ENCODE results near the gene ARHGEF28.

Gene ARHGEF28

GRCh38 chr5:73663161-73663859 is 37.3 kb downstream of the ARHGEF28 start:
- DNase-seq = no peak

DNA sequence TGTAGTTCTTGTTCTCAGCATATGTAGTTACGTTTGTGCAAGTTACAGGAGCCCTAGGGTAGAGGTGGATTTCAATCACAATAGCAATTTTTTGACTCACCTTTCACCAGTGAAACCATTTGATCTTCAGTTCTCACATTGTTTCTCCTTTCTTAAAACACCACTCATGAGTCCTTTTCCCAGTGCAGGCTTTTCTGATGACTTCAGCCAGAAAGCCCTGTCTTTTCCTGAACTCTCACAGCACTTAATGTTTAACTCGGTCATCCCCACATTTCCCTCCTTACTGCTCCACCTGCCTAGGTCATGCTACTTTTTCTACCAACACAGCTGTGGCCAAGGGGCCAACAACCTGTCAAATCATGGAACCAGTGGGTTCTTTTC is 37.9 kb downstream of the ARHGEF28 start:
- no peak for DNase-seq

GRCh38 chr5:73664796-73665195 is 38.8 kb downstream of the ARHGEF28 start:
- DNase-seq = no peak

- DNase-seq = no peak
These were observed 40.9 kb downstream of the ARHGEF28 start for GRCh38 chr5:73666891-73667290.

GRCh38 chr5:73668017-73668416 is 42.0 kb downstream of the ARHGEF28 start:
- DNase-seq = no peak

GRCh38 chr5:73668486-73669111 is 42.6 kb downstream of the ARHGEF28 start:
- DNase-seq = no peak

- no peak for DNase-seq
These were observed 44.7 kb downstream of the ARHGEF28 start for GRCh38 chr5:73670731-73671130.

DNA sequence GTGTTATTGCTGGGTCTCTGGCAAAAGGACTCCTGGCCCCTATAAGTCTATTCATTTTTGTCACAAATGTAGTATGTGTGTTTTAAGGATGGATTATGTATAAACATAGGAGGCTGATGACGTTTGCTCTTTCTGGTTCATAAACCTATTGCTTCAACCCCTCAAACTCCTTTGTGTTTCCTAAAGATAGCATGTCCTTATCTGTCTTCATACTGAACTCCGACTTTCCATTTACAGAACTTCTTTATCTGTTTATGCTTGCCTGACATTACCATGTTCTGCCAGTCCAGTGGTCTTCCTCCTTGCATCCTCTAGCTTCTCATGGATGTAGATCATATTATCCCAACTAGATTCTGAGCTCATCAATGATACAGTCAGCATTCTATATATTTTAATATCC is 46.1 kb downstream of the ARHGEF28 start:
- DNase-seq = no peak

DNA sequence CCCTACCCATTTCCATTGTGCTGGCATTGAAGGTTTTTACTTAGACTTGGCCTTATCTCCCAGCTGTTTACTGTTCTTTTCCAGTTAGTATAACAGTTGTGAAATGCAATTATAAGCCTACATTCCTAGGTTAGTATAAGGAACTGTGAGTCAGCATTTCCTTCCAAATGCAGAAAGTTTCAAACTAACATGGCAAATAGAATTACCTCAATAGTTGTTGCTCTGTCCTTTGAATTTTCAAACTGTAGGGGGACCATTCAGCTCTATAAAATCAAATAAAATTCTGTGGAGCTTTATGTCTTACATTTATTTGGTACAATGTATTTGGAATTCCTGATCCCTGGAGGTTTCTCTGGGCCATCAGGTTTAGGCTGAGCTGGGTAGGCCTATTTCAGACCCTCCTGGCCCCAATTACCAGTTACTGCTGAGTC is 47.2 kb downstream of the ARHGEF28 start:
- DNase-seq = no peak

DNA sequence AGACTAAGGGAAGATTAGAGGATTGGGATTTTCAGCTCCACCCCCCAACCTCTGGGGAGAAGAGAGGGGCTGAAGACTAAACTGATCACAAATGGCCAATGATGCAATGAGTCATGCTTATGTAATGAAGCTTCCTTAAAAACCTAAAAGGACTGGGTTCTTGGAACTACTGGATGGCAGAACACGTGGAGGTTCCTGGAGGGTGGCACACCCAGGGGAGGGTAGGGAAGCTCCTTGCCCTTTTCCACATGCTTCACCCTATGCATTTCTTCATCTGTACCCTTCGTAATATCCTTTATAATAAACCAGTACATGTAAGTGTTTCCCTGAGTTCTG is 48.6 kb downstream of the ARHGEF28 start:
- DNase-seq = no peak

GRCh38 chr5:73678322-73678740 is 52.3 kb downstream of the ARHGEF28 start:
- no peak for DNase-seq

GRCh38 chr5:73678807-73679206 is 52.8 kb downstream of the ARHGEF28 start:
- no peak for DNase-seq

DNA sequence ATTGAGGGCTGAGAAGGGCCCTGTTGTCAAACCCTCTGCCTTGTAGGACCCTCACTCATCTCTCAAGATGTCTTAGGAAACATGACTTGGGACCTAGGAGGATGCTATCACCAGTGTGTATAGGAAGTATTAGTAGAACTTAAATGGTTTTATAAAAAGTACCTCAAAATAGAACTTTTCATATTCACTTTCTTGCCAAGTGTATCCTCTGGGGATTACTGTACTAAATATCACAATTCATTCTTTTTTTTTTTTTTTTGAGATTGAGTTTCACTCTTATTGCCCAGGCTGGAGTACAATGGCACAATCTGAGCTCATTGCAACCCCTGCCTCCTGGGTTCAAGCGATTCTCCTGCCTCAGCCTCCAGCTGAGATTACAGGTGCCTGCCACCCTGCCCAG is 56.2 kb downstream of the ARHGEF28 start:
- no peak for DNase-seq

GRCh38 chr5:73684691-73685090 is 58.7 kb downstream of the ARHGEF28 start:
- no peak for DNase-seq

- DNase-seq = no peak
These were observed 60.9 kb downstream of the ARHGEF28 start for GRCh38 chr5:73686912-73687311.

DNA sequence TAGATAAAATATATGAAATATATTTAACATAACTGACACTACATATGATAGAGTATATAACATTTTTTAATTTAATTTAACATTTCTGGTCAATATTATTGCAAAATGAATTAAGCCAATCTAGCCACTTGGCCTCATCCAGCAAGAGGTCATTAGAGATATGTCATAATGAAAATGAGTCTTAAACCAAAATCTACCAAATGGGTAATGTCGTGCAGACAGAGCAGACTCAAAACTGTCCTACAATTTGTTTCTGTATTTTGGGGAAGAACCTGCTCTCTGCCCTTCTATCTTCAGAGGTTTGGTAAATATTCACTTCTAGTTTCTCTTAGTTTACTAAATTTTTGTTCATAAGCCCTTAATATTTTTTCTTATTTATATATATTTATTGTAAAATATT is 61.4 kb downstream of the ARHGEF28 start:
- no peak for DNase-seq

GRCh38 chr5:73690015-73690414 is 64.0 kb downstream of the ARHGEF28 start:
- no peak for DNase-seq

DNA sequence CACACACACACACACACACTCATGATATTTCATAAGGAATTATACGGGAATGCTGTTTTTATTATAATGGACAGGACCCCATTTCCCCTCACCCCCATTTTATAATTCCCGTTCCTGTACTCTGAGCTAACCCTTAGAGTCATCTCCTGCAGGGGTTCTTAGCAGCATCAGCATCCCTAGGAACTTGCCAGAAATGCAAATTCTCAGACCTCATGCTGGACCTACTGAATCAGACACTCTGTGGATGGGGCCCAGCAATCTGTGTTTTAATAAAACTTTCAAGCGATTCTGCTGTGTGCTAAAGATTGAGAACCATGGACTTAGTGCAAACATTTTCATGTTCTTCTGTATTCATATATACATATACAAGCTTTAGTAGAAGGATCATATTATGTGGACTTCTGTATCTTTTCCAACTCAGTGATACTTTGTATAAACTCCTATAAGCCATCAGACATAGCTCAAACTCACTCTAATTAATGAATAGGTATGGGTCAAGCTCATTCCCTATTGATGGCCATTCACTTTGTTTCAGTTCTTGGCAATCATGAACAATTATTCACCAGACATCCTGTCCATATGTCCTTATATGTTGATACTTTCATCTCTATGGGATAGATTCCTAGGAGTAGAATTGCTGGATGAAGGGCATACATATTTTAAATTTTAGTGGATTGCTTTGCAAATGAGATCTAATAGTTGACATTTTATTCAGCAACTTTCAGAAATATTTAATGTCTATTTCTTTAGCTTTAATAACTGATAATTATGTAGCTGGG is 65.5 kb downstream of the ARHGEF28 start:
- no peak for DNase-seq

GRCh38 chr5:73692166-73692640 is 66.2 kb downstream of the ARHGEF28 start:
- no peak for DNase-seq

GRCh38 chr5:73692981-73693380 is 67.0 kb downstream of the ARHGEF28 start:
- DNase-seq = no peak

- DNase-seq = no peak
These were observed 67.6 kb downstream of the ARHGEF28 start for GRCh38 chr5:73693573-73694061.

DNA sequence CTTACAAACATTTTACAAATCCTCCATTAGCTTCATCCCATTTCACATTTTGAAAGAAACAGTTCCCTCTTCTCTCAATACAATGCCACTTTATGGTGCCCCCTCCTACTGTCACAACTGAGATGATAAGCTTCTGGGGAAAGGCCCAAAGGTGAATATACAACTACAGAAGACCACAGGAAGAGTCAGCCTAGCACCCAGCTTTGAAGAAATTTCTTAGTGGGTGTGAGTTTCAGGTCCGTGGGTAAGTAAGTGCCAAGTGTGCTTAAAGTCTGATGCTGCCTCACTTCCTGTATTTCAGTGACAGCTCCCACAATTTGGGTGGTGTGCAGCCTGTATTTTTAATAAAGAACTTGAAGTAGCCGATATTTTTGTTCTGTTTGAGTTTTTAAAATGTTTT is 68.1 kb downstream of the ARHGEF28 start:
- no peak for DNase-seq

- DNase-seq = no peak
These were observed 72.0 kb downstream of the ARHGEF28 start for GRCh38 chr5:73698011-73698410.

- DNase-seq = no peak
These were observed 75.6 kb downstream of the ARHGEF28 start for GRCh38 chr5:73701566-73701965.
